HL-60 (cell line): ENCODE measurements around the gene GPD1.

ENCODE experiments used
- DNase-seq, 2 experiments: peaks; one replicate each; pipeline ENCODE4 v3.0.0-alpha.2; 2010 to 2020; ENCODE audit warnings: low read depth in 1 of 2, low spot score in 1 of 2
- H3K27ac ChIP-seq: fragments of 250-450 bp; sonication (Bioruptor Pico); replicated peaks from 2 replicates; pipeline ENCODE4 v1.5.1; 2020; ENCODE audit warnings: mild to moderate bottlenecking, moderate library complexity
- H3K27me3 ChIP-seq: fragments of 250-450 bp; sonication (Bioruptor Pico); 2 replicates; pipeline ENCODE4 v1.5.1; 2021; ENCODE audit warnings: mild to moderate bottlenecking, moderate library complexity; ENCODE audit not compliant: insufficient read depth, poor library complexity, severe bottlenecking
- H3K4me3 ChIP-seq: replicated peaks from 2 replicates; pipeline ENCODE4 v1.5.1; 2011; ENCODE audit warnings: mild to moderate bottlenecking, control low read depth, low read length; ENCODE audit not compliant: insufficient read depth
- CTCF ChIP-seq: IDR thresholded peaks from one replicate; pipeline ENCODE4 v1.5.1; 2011; ENCODE audit warnings: low read length, control low read depth, inconsistent platforms; ENCODE audit not compliant: insufficient read depth
- GABPA ChIP-seq: IDR thresholded peaks from 2 replicates; pipeline ENCODE4 v1.6.1; 2012; ENCODE audit warnings: low read depth
- POLR2AphosphoS5 ChIP-seq: IDR thresholded peaks from 2 replicates; pipeline ENCODE4 v1.6.1; 2012; ENCODE audit warnings: low read depth
- SPI1 ChIP-seq: IDR thresholded peaks from 2 replicates; pipeline ENCODE4 v1.6.1; 2012; ENCODE audit warnings: low read depth, mild to moderate bottlenecking, borderline replicate concordance
- TF ChIP-seq, protein P1 (sequence below): IDR thresholded peaks from 2 replicates; pipeline ENCODE4 v1.6.1; 2012; ENCODE audit warnings: low read depth; ENCODE audit not compliant: insufficient replicate concordance

GPD1 gene

GRCh38 chr12:50084775-50085614, 18.8 kb upstream of the GPD1 start, which contains the start of gene SMARCD1:
SMARCD1 (plus strand) TSS chr12:50085342; CDS start chr12:50085370, 28 bp downstream.
- peak within 1 kb of the TSS; percentile 72 for H3K4me3 ChIP-seq
- peak; percentile 72 for TF ChIP-seq CTCF
- TF ChIP-seq, protein P1, sequence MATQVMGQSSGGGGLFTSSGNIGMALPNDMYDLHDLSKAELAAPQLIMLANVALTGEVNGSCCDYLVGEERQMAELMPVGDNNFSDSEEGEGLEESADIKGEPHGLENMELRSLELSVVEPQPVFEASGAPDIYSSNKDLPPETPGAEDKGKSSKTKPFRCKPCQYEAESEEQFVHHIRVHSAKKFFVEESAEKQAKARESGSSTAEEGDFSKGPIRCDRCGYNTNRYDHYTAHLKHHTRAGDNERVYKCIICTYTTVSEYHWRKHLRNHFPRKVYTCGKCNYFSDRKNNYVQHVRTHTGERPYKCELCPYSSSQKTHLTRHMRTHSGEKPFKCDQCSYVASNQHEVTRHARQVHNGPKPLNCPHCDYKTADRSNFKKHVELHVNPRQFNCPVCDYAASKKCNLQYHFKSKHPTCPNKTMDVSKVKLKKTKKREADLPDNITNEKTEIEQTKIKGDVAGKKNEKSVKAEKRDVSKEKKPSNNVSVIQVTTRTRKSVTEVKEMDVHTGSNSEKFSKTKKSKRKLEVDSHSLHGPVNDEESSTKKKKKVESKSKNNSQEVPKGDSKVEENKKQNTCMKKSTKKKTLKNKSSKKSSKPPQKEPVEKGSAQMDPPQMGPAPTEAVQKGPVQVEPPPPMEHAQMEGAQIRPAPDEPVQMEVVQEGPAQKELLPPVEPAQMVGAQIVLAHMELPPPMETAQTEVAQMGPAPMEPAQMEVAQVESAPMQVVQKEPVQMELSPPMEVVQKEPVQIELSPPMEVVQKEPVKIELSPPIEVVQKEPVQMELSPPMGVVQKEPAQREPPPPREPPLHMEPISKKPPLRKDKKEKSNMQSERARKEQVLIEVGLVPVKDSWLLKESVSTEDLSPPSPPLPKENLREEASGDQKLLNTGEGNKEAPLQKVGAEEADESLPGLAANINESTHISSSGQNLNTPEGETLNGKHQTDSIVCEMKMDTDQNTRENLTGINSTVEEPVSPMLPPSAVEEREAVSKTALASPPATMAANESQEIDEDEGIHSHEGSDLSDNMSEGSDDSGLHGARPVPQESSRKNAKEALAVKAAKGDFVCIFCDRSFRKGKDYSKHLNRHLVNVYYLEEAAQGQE, result no peak
- TF ChIP-seq SPI1, result peak; percentile 41; the same call in 1 of the 2 replicates
- peak; percentile 55; the same call in 1 of the 2 replicates for TF ChIP-seq GABPA
- TF ChIP-seq POLR2AphosphoS5, result peak; percentile 65
- H3K27ac ChIP-seq, result peak within 1 kb of the TSS; percentile 71
- peak; percentile 87 to 95 for DNase-seq
- no peaks in the 10 kb centered on the region for H3K27me3 ChIP-seq

- Histone ChIP-seq H3K27me3 (no peaks in the 10 kb centered on the region), H3K27ac (no peak overlapping the region; the same call in 1 of the 2 replicates), H3K4me3 (peak overlapping the region; percentile 72)
- no peak for TF ChIP-seq SPI1
- no peak for TF ChIP-seq GABPA
- TF ChIP-seq CTCF, result no peak
- TF ChIP-seq, protein P1, result no peak
- DNase-seq, result no peak
Observed at GRCh38 chr12:50085615-50086072, 18.2 kb upstream of the GPD1 start.

GRCh38 chr12:50086148-50086547, 17.7 kb upstream of the GPD1 start:
- TF ChIP-seq POLR2AphosphoS5 (no peak), CTCF (no peak), SPI1 (no peak), GABPA (no peak)
- TF ChIP-seq, protein P1, result no peak
- Histone ChIP-seq H3K27me3 (no peaks in the 10 kb centered on the region), H3K4me3 (peak overlapping the region; percentile 72), H3K27ac (no peak overlapping the region)
- no peak for DNase-seq
